Kidney epithelial cell (primary cell): ENCODE data around the gene NAPEPLD. TPM values are rescaled to one million over a fixed set of nuclear protein-coding genes. Genes with fewer than 3 reads are reported as not detected.
A peak's percentile ranks its signal among the peaks of the same experiment; 100 is the strongest.

Source experiments
- DNase-seq: peaks from one replicate; pipeline ENCODE4 v3.0.0-alpha.2; 2010; ENCODE audit warnings: low read depth
- H3K27me3 ChIP-seq: 2 replicates; pipeline ENCODE4 v1.6.0; 2011; ENCODE audit warnings: low read length; ENCODE audit not compliant: control insufficient read depth, insufficient read depth
- H3K36me3 ChIP-seq: 2 replicates; pipeline ENCODE4 v1.5.1; 2011; ENCODE audit warnings: low read length; ENCODE audit not compliant: control insufficient read depth, insufficient read depth
- H3K4me3 ChIP-seq: 2 replicates; pipeline ENCODE4 v1.5.1; 2011; ENCODE audit warnings: low read depth, mild to moderate bottlenecking, control low read depth, low read length
- CTCF ChIP-seq: IDR thresholded peaks from 2 replicates; pipeline ENCODE4 v1.5.1; 2011; ENCODE audit warnings: mild to moderate bottlenecking, moderate library complexity, low read length, control low read depth, inconsistent platforms; ENCODE audit not compliant: insufficient read depth, poor library complexity, severe bottlenecking
- total RNA-seq: library from RNA; depleted of rRNA; stranded (reverse); fragments of >200 nt; gene quantifications from 2 replicates; pipeline ENCODE4 v1.2.3, GENCODE V29; 2015

The NAPEPLD gene
- total RNA-seq, 1 donor from 2014 or later, result 9.6 TPM

GRCh38 chr7:103071000-103071399 lies 77.9 kb downstream of the NAPEPLD start:
- no peak for DNase-seq
- no peaks in the 10 kb centered on the region for H3K27me3 ChIP-seq
- no peaks in the 10 kb centered on the region for H3K36me3 ChIP-seq
- no peak overlapping the region for H3K4me3 ChIP-seq
- TF ChIP-seq CTCF, result no peak

- Histone ChIP-seq H3K36me3 (no peaks in the 10 kb centered on the region), H3K4me3 (no peak overlapping the region), H3K27me3 (no peaks in the 10 kb centered on the region)
- no peak for DNase-seq
- TF ChIP-seq CTCF, result no peak
These were observed 80.2 kb downstream of the NAPEPLD start for GRCh38 chr7:103068414-103069403.

GRCh38 chr7:103065667-103066066 lies 83.2 kb downstream of the NAPEPLD start:
- Histone ChIP-seq H3K36me3 (no peaks in the 10 kb centered on the region), H3K27me3 (no peaks in the 10 kb centered on the region), H3K4me3 (no peak overlapping the region)
- peak; percentile 54 for TF ChIP-seq CTCF
- no peak for DNase-seq

- no peak for TF ChIP-seq CTCF
- DNase-seq, result no peak
- H3K27me3 ChIP-seq, result no peaks in the 10 kb centered on the region
These were observed 85.0 kb downstream of the NAPEPLD start for GRCh38 chr7:103063895-103064294.

GRCh38 chr7:103059471-103059870 lies 89.4 kb downstream of the NAPEPLD start:
- TF ChIP-seq CTCF, result no peak

More at GRCh38 chr7:103063895-103064294, 85.0 kb downstream of the NAPEPLD start:
- Histone ChIP-seq H3K36me3 (no peaks in the 10 kb centered on the region), H3K4me3 (no peak overlapping the region)

More at GRCh38 chr7:103059471-103059870, 89.4 kb downstream of the NAPEPLD start:
- no peaks in the 10 kb centered on the region for H3K27me3 ChIP-seq
- no peaks in the 10 kb centered on the region for H3K36me3 ChIP-seq
- DNase-seq, result no peak
- no peak overlapping the region for H3K4me3 ChIP-seq
